H54 (cell line): ENCODE data around the gene PYY.

Source experiments
- DNase-seq: peaks from one replicate; pipeline ENCODE4 v3.0.0; 2011; ENCODE audit warnings: low spot score, mixed read lengths; ENCODE audit not compliant: insufficient read length
- FAIRE-seq: peaks from 3 replicates; lab custom pipeline; 2011; peaks lifted over from hg19 to GRCh38; lab: Jason Lieb, UNC
- POLR2A ChIP-seq: IDR thresholded peaks from 2 replicates; pipeline ENCODE4 v1.6.1; 2011; ENCODE audit warnings: low read depth, mild to moderate bottlenecking, low read length

PYY gene

GRCh38 chr17:43927060-43927864 is 26.5 kb downstream of the PYY start:
- DNase-seq (no peak), FAIRE-seq (no peak)
- no peak for TF ChIP-seq POLR2A

GRCh38 chr17:43924558-43924957 is 29.2 kb downstream of the PYY start:
- TF ChIP-seq POLR2A = no peak
- FAIRE-seq (no peak), DNase-seq (no peak)

DNA sequence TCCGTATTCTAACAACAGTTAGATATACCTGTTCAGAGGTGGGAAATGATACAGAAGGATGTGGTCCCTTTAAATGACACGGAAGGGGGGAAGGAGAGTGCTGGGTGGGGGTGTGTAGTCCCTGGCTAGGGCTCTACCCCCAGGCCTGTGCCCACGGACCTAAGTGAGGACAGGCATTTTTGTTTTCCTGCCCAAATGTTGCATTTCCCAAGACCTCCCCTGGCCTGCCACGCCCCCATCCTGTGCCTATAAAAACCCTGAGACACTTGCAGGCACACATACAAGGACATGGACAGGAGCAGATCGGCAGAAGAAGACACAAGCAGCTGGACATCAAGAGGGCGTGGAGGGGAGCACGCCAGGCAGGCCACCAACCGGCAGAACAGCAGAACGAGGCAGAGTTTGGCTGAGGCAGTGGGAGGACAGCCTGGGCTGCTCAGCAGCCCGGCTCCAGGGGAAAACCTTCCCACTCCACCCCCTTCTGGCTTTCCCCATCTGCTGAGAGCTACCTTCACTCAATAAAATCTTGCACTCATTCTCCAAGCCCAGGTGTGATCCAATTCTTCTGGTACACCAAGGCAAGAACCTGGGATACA is 33.1 kb downstream of the PYY start:
- FAIRE-seq (no peak), DNase-seq (no peak)
- TF ChIP-seq POLR2A = no peak

DNA sequence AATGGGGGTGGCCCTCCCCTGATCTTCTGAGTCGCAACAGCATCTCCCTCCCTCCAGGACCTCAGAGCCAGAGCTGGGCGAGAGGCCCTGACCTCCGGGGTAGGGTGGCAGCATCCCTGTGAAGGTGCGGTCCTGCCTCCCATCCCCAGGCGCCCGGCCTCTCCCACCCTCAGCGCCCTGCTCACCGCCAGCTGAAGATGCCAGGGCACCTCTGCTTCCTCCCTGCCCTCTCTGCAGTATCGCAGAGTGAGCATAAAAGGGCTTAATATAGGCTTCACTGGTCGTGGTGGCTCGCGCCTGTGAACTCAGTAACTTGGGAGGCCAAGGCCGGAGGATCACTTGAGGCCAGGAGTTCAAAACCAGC is 35.7 kb downstream of the PYY start:
- DNase-seq (no peak), FAIRE-seq (no peak)
- no peak for TF ChIP-seq POLR2A

DNA sequence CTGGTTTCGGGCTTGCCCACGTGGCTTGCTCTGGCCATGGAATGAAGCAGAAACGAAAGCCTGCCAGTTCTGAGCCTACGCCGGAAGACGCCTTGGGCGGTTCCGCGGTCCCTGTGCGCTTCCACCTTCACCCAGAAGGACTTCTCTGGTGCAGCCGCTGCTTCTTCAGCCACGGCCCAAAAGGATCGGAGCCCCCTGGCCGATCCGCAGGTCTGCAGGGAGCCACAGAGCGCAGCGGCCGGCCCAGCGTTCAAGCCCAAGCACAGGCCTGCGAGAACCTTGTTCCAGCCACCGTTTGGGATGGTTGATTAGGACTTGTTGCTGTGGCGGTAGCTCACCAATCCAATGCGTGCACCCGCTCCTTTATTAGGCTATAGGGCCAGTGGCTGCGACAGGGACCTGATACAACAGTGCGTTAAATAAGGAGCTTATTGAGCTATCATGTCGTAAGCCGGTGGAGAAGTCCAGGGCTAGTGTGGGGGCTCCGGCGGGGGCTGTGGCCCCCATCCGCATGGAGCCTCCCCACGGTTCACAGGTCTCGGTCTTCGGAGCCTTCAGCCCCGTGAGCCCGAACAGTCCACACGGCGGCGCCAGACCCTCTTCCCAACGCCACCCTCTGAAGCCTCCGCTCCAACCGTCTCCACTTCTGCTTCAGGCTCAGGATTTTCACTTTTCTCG is 36.3 kb downstream of the PYY start:
- no peak for TF ChIP-seq POLR2A
- no peak for FAIRE-seq
- DNase-seq = no peak

GRCh38 chr17:43917016-43917347 is 36.8 kb downstream of the PYY start:
- TF ChIP-seq POLR2A = no peak
- no peak for FAIRE-seq
- DNase-seq = no peak

- no peak for TF ChIP-seq POLR2A
- no peak for DNase-seq
- no peak for FAIRE-seq
Measured at GRCh38 chr17:43916385-43916784, 37.4 kb downstream of the PYY start.

- DNase-seq (no peak), FAIRE-seq (no peak)
- TF ChIP-seq POLR2A = no peak
Measured at GRCh38 chr17:43915559-43915958, 38.2 kb downstream of the PYY start.

DNA sequence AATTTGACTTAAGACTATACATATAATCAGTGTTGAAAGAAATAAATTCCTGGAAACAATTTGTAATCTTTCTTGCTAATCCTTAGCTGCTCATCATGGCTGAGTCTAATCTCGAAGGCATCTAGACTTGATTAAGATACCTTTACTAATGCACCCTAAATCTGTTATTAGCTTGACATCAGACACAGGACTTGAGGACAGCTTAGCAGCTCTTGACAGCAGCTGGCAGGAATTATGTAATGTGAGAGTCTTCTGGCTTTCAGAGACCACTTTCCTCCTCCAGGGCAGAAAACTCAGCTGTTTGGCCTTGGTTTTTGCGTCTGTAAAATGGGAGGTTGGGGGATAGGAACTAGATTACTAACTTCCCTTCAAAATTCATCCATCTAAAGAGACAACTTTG is 39.3 kb downstream of the PYY start:
- TF ChIP-seq POLR2A = no peak
- no peak for DNase-seq
- no peak for FAIRE-seq

DNA sequence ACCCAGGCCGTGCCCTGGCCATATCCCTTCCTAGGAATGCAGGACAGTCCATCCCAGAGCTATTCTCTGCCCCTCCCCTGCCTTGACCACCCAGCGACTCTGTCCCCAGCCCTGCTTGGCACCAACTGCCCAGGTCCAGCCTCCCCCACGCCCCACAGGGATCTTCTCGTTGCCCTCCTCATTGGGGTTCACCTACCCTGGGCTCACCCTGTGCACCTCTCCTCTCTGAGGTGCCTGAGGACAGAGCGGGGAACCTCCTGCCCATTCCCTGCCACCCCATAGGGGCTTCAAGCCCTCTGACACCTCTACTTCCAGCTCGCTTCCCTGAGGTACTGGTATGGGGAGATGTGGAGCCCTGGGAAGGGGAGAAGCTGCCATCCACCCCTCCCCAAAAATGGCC is 40.2 kb downstream of the PYY start:
- no peak for FAIRE-seq
- no peak for TF ChIP-seq POLR2A
- DNase-seq = no peak

- TF ChIP-seq POLR2A = no peak
- no peak for FAIRE-seq
Measured at GRCh38 chr17:43912635-43913304, 41.0 kb downstream of the PYY start.

DNA sequence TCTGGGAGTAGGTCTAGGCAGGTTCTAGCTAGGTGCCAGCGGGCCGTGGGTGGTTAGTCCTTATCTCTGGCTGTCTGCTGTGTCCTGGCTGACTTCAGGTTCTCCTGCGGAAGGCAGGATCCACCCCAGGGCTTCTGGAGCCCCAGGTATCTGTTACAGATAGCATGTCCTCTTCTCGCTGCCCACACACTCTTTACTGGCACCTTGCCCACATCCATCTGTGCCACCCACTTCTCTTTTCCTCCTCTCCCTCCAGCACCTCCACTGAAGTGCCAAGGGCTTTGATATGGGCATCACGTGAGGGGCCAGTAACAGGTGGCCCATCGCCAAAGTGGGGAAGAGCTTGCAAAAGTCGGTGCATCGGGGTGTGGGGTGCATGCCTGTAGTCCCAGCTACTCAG is 41.8 kb downstream of the PYY start:
- no peak for DNase-seq
- FAIRE-seq = no peak
- no peak for TF ChIP-seq POLR2A

More at GRCh38 chr17:43912635-43913304, 41.0 kb downstream of the PYY start:
- no peak for DNase-seq

DNA sequence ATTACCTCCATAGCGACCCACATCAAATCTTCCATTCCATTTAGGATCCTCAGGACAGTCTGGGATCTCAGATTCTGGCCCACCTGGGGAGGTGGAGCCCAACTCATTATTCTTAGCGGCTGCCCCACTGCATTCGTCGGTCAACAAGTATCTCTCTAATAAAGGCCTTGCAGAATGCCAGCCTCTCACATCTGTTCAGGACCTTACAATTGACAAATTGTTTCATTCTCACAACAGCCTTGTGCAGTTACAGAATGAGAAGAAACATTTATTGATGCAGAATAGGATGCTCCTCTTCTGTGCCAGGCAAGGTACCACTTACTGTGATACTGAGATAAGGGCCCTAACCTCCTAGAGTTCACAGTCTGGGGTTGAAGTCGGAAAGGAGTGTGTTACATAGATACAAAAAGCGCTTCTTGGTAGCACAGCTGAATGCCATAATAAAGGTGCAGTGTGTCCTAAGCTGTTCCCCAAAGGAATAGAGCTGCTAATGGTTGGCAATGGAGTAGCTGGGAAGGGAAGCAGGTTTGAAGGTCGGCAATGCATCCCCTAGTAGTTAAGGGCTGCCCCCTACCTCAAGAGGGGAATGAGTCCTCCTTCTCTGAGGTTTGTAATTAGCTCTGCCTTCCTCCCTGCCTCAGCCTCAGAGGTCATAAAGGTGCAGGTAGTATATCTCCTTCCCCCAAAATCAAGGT is 44.1 kb downstream of the PYY start:
- DNase-seq (no peak), FAIRE-seq (no peak)
- TF ChIP-seq POLR2A = no peak
